Subcutaneous abdominal adipose tissue (tissue), 5 donors: ENCODE data around the gene EME1.
"Not testable (repeated sequence)": the region's sequence is repeated elsewhere in the genome, so short reads cannot be mapped to it uniquely, and the experiment has no call there.

Source experiments
- H3K27ac ChIP-seq: one replicate; pipeline ENCODE4 v1.7.0; 2013; ENCODE audit warnings: low read depth, mild to moderate bottlenecking, inconsistent platforms, low read length, moderate library complexity
- H3K27me3 ChIP-seq, 5 donors: one replicate each; pipeline ENCODE4 v1.7.0; 2013; ENCODE audit warnings: low read length in 5 of 5, inconsistent platforms in 1 of 5; ENCODE audit not compliant: control insufficient read depth in 5 of 5, insufficient read depth in 4 of 5
- H3K36me3 ChIP-seq, 5 donors: one replicate each; pipeline ENCODE4 v1.7.0; 2013; ENCODE audit warnings: low read length in 5 of 5; ENCODE audit not compliant: control insufficient read depth in 5 of 5, insufficient read depth in 5 of 5
- H3K4me1 ChIP-seq, 5 donors: one replicate each; pipeline ENCODE4 v1.7.0; 2013; ENCODE audit warnings: low read length in 5 of 5, mild to moderate bottlenecking in 3 of 5, moderate library complexity in 1 of 5; ENCODE audit not compliant: control insufficient read depth in 5 of 5, insufficient read depth in 5 of 5
- H3K4me3 ChIP-seq, 5 donors: one replicate each; pipeline ENCODE4 v1.7.0; 2013; ENCODE audit warnings: low read length in 5 of 5, low read depth in 1 of 5
- H3K9ac ChIP-seq, 5 donors: one replicate each; pipeline ENCODE4 v1.7.0; 2013; ENCODE audit warnings: low read length in 5 of 5, mild to moderate bottlenecking in 4 of 5, moderate library complexity in 3 of 5
- H3K9me3 ChIP-seq, 5 donors: one replicate each; pipeline ENCODE4 v1.7.0; 2013; ENCODE audit warnings: low read length in 5 of 5; ENCODE audit not compliant: control insufficient read depth in 5 of 5
- donor health status: healthy.
- donor health status: healthy.
- donor health status: healthy.
- donor health status: healthy.
- donor health status: healthy.

The EME1 gene

DNA sequence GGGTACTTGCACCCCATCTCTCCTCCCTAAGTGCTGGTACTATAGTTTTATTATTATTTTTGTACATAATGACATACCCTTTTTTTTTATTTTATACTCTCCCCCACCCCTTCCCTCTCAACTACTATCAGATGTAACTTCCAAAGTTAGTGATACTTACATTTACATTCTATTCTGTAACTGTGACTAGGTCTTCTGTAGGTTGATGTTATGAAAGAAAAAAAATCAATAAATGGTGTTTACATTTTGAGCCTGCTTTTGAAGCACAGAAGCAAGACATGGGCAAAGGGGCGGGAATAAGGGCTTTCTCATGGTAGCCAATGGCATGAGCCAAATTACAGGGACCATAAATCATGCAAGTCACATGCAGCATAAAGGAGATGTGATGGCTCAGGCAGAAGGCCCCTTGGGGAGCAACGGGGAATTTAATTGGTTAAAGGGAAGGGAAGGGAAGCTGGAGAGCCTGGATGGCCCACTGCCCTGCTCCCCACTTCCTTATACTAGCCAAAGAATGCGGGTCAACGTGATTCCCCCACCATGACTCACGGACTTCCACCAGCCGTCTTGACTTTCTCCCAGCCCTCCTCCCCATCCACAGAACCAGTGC, 50.6 kb downstream of the EME1 start:
- H3K4me1 ChIP-seq: peaks cover 20 to 67% (median 62%) of the 10 kb centered on the region in 5 donors
- H3K9me3 ChIP-seq: no peaks in the 10 kb centered on the region
- peak overlapping the region; percentile 89 for H3K27ac ChIP-seq
- no peak overlapping the region for H3K4me3 ChIP-seq
- peak overlapping the region in 1 of 5 donors; percentile 19 for H3K9ac ChIP-seq
- no peaks in the 10 kb centered on the region for H3K36me3 ChIP-seq
- H3K27me3 ChIP-seq: no peaks in the 10 kb centered on the region

DNA sequence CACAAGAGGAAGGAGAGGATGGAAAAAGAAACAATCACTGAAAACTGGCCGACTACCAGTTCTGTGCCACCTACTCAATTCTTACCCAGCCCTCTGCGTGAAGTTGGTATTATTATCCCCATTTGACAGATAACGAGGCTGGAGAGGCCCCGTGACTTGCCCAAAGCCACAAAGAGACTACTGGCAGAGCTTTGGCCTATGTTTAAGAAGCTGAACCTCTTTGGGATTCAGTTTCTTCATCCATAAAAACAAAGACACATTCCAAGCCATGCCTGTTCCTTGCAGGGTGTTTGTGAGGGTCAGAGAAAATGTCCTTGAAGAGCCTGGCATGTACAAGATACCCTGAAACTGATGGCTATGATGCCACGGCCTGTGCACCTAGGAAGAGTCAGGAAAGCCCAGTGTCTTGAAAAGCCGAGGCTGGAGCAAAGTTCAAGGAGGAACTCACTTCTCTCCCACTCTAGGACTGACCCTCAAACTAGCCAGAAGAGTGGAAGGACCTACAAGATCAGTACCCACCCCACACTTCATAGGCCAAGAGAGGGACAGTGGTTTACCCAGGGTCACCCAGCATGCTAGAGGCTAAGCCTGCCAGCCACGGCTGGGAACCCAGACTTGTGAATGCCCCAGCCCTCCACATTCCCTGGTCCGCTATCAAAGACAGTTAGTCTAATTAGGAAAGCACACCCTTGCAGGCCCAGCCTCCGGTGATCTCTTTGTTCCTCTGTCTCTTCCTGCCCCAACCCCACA, 51.4 kb downstream of the EME1 start:
- Histone ChIP-seq H3K36me3 (peaks cover 0 to 2% (median 0%) of the 10 kb centered on the region in 5 donors), H3K9me3 (no peaks in the 10 kb centered on the region), H3K4me1 (peaks cover 20 to 73% (median 69%) of the 10 kb centered on the region in 5 donors), H3K27me3 (no peaks in the 10 kb centered on the region), H3K9ac (peak overlapping the region in 4 of 5 donors; percentile 14 to 78 (median 34)), H3K27ac (peak overlapping the region; percentile 89), H3K4me3 (no peak overlapping the region)

DNA sequence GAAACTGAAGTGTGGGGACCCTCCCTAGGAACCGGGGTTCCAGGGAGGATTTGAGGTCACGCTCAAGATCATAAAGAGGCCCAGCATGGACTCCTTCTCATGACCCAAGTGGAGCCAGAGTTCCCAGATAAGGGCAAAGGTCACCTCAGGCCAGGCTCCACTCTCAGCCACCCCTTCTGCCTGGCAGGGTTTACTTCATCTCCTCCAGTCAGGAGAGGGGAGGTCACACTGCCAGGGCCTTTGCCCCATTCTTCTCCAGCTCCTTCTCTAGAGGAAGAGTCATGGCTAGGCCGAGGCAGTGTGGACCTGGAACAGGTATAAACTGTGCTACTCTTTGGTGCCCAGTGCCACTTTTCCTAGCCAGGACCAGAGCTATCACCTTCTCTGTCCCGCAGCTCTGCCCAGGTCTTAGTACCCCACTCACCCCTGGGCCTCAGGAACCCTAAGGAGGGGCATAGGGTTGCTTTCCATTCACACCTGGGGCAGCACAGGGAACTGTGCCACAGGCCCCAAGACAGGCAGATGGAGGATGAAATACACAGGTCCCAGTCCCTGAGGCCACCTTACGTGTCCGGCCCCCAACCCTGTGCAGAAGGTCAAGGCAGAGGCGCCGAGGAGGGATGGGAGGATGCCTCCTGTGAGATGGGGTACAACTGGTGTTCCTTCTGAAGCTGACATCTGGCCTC, 52.1 kb downstream of the EME1 start:
- peak overlapping the region; percentile 29 to 78 (median 48) for H3K9ac ChIP-seq
- no peaks in the 10 kb centered on the region for H3K9me3 ChIP-seq
- peak overlapping the region; percentile 89 for H3K27ac ChIP-seq
- peaks cover 20 to 73% (median 69%) of the 10 kb centered on the region in 5 donors for H3K4me1 ChIP-seq
- peaks cover 0 to 2% (median 0%) of the 10 kb centered on the region in 5 donors for H3K36me3 ChIP-seq
- H3K27me3 ChIP-seq: no peaks in the 10 kb centered on the region
- H3K4me3 ChIP-seq: peak overlapping the region; percentile 39 to 75 (median 71)

DNA sequence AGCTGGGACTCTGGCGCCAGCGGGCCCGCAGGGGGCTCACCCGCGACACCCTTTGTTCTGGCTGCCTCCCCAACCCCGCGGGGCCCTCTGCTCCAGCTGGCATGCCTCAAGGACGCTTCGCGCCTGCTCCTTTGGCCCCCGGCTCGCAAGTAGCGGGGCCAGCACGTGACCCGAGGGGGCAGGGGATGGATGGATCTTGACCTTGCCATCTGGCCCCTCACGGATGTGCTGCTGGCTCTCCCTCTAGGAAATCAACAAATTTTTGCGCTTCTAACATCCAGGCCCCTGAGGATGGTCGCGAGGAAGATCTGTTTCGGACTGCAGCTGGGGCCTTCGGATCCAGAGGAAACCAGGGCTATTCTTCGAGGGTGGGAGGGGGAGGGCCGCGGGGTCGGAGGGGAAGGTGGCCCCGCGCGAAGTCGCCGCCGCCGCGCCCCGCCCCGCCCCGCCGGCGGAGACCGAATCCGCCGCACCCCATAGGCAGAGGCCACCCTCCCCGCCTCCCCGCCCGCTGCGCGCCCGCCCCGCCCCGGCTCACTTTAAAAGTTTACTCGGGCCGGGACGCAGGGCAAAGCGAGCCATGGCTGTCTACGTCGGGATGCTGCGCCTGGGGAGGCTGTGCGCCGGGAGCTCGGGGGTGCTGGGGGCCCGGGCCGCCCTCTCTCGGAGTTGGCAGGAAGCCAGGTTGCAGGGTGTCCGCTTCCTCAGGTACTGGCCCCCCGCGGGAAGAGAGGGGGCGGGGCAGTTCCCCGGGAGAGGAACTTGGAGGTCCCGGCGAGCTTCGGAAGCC, 52.8 kb downstream of the EME1 start, which contains the start of gene ACSF2:
ACSF2 (plus strand) TSS at position 537 of the 790 bp plus-strand sequence; CDS start at position 581, 44 bp downstream.
- Histone ChIP-seq H3K27me3 (no peaks in the 10 kb centered on the region), H3K4me3 (peak within 1 kb of the TSS; percentile 67 to 75 (median 71)), H3K9me3 (no peaks in the 10 kb centered on the region), H3K27ac (peak within 1 kb of the TSS; percentile 89), H3K4me1 (peaks cover 18 to 70% (median 68%) of the 10 kb centered on the region in 5 donors), H3K9ac (peak within 1 kb of the TSS; percentile 54 to 78 (median 76)), H3K36me3 (peaks cover 0 to 2% (median 0%) of the 10 kb centered on the region in 5 donors)

- Histone ChIP-seq H3K4me1 (peaks cover 18 to 68% (median 66%) of the 10 kb centered on the region in 5 donors), H3K27me3 (no peaks in the 10 kb centered on the region), H3K9me3 (no peaks in the 10 kb centered on the region), H3K27ac (peak overlapping the region; percentile 89), H3K36me3 (peaks cover 0 to 2% (median 0%) of the 10 kb centered on the region in 5 donors), H3K4me3 (peak overlapping the region; percentile 65 to 75 (median 68)), H3K9ac (peak overlapping the region; percentile 53 to 77 (median 68))
These were observed 53.4 kb downstream of the EME1 start for GRCh38 chr17:50426472-50426782.

GRCh38 chr17:50426814-50427787, 54.1 kb downstream of the EME1 start:
- Histone ChIP-seq H3K4me3 (peak overlapping the region; percentile 65 to 75 (median 68)), H3K36me3 (peaks cover 0 to 2% (median 0%) of the 10 kb centered on the region in 5 donors), H3K27me3 (no peaks in the 10 kb centered on the region), H3K9ac (peak overlapping the region; percentile 53 to 77 (median 68)), H3K27ac (peak overlapping the region; percentile 89), H3K4me1 (peaks cover 18 to 66% (median 61%) of the 10 kb centered on the region in 5 donors), H3K9me3 (no peaks in the 10 kb centered on the region)

- not testable (repeated sequence) for H3K4me3 ChIP-seq, H3K9me3 ChIP-seq, H3K27ac ChIP-seq, H3K27me3 ChIP-seq, H3K36me3 ChIP-seq
- peaks cover 18 to 64% (median 58%) of the 10 kb centered on the region in 5 donors for H3K4me1 ChIP-seq
- H3K9ac ChIP-seq: peak overlapping the region in 1 of 5 donors; percentile 16
These were observed 55.1 kb downstream of the EME1 start for GRCh38 chr17:50428126-50428525.

DNA sequence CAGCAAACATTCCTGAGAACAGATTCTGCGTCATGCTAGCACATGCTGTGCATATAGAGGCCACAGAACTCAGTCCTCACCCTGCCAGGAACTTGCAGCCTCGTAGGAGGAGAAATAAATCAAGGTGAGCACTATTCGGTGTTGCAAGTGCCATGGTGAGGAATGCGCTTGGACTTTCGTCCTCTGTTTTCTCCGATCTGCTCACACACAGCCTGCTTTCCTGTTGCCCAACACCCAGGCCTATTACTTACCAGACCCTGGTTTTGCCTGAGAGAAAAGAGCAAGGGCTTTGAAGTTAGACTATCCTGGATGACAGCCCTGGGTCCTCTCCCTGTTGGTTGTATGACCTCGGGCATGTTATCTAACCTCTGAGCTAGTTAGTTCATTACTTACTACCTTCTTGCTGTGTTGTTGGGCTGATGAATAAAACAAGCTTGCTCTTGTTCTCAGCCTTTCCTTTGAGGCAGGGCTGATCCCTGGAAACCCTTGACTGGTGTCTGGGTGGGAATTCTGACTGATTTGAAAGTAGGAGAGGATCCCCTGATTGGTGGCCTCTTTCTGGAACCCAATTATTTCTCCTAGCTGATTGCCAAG, 55.9 kb downstream of the EME1 start:
- peak overlapping the region in 1 of 5 donors; percentile 10 for H3K4me3 ChIP-seq
- peaks cover 15 to 56% (median 51%) of the 10 kb centered on the region in 5 donors for H3K4me1 ChIP-seq
- peaks cover 0 to 5% (median 2%) of the 10 kb centered on the region in 5 donors for H3K36me3 ChIP-seq
- no peak overlapping the region for H3K9ac ChIP-seq
- H3K27ac ChIP-seq: no peak overlapping the region
- H3K9me3 ChIP-seq: no peaks in the 10 kb centered on the region
- H3K27me3 ChIP-seq: no peaks in the 10 kb centered on the region
